Stimulated activated naive CD8-positive, alpha-beta T cell treated with anti-CD3 and anti-CD28 coated beads, Interleukin-15, amount 100 ng/mL, for 72 hours (primary cell): ENCODE results near the gene LDLRAD3.
"Not testable (repeated sequence)": the region's sequence is repeated elsewhere in the genome, so short reads cannot be mapped to it uniquely, and the experiment has no call there.

ENCODE experiments used
- ATAC-seq: fragments of 150-1000 bp; cut with Tn5 transposase; 2 replicates; pipeline ENCODE4 v1.10.0; 2021; ENCODE audit warnings: mild to moderate bottlenecking, moderate library complexity
- DNase-seq, 2 donors: peaks; one replicate each; pipeline ENCODE4 v3.0.0; 2021 to 2022
- H3K27ac Mint-ChIP-seq, 2 donors: one replicate each; pipeline ENCODE4 v1.8.0; 2022; ENCODE audit warnings: mild to moderate bottlenecking in 2 of 2, mixed read lengths in 2 of 2, moderate library complexity in 2 of 2
- H3K27me3 Mint-ChIP-seq: one replicate; pipeline ENCODE4 v1.8.0; 2022; ENCODE audit warnings: mixed read lengths
- H3K4me1 Mint-ChIP-seq: one replicate; pipeline ENCODE4 v1.8.0; 2022; ENCODE audit warnings: mild to moderate bottlenecking, mixed read lengths
- H3K4me3 Mint-ChIP-seq, 2 donors: one replicate each; pipeline ENCODE4 v1.8.0; 2022; ENCODE audit warnings: mild to moderate bottlenecking in 2 of 2, mixed read lengths in 2 of 2, moderate library complexity in 1 of 2
- H3K9me3 Mint-ChIP-seq, 2 donors: one replicate each; pipeline ENCODE4 v1.8.0; 2022; ENCODE audit warnings: mixed read lengths in 2 of 2

Gene LDLRAD3

GRCh38 chr11:36011574-36011973 lies 67.7 kb downstream of the LDLRAD3 start:
- peaks cover 26% of the 10 kb centered on the region for H3K27me3 Mint-ChIP-seq
- H3K27ac Mint-ChIP-seq, result no peak overlapping the region
- H3K9me3 Mint-ChIP-seq, result no peaks in the 10 kb centered on the region
- H3K4me1 Mint-ChIP-seq, result no peaks in the 10 kb centered on the region
- DNase-seq, result no peak
- ATAC-seq, result no peak
- H3K4me3 Mint-ChIP-seq, result no peak overlapping the region

DNA sequence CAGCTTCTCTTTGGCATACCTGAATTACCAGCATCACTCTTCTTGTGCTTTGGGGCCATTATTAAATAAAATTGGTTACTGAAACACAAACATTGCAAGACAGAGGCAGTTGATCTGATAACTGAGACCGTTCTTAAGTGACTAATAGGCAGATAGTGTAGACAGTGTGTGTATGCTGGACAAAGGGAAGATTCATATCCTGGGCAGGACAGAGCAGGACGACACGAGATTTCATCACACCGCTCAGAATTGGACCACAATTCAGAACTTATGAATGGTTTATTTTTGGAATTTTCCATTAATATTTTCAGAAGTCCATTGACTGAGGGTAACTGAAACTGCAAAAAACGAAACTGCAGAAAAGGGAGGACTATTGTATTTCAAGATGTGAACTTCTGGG lies 68.6 kb downstream of the LDLRAD3 start:
- DNase-seq, result no peak
- Mint-ChIP-seq H3K4me3 (no peak overlapping the region), H3K9me3 (no peaks in the 10 kb centered on the region), H3K4me1 (no peaks in the 10 kb centered on the region), H3K27ac (no peak overlapping the region), H3K27me3 (peaks cover 26% of the 10 kb centered on the region)
- no peak for ATAC-seq

DNA sequence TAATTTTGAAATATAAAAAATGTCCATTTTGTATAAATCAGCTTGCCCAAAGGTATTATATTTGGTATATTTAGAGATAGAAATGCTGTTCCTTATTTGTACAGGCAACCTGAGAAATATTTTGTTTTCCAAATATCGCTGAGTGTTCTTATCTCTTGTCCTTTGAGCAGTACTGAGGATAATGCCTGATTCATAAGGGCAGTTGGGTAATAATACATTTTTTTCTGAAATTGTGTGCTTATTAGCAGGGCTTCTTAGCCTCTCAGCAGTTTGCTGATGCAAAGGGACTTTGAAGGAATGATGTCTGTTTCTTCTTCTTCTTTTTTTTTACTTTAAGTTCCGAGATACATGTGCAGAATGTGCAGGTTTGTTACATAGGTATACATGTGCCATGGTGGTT lies 69.1 kb downstream of the LDLRAD3 start:
- DNase-seq (no peak), ATAC-seq (no peak)
- no peak overlapping the region for H3K27ac Mint-ChIP-seq
- no peak overlapping the region for H3K4me3 Mint-ChIP-seq
- H3K4me1 Mint-ChIP-seq, result no peaks in the 10 kb centered on the region
- H3K9me3 Mint-ChIP-seq, result no peaks in the 10 kb centered on the region
- peaks cover 26% of the 10 kb centered on the region for H3K27me3 Mint-ChIP-seq

DNA sequence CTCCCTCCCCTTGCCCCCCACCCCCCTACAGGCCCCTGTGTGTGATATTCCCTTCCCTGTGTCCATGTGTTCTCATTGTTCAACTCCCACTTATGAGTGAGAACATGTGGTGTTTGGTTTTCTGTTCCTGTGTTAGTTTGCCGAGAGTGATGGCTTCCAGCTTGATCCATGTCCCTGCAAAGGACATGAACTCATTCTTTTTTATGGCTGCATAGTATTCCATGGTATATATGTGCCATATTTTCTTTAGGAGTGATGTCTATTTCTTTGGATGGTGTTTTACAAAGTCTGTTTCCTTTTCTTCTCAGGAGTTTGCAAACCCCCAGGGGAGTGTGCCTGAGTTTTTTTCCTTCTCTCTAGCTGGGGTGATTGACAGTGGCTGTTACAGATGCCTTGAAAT lies 69.6 kb downstream of the LDLRAD3 start:
- H3K27me3 Mint-ChIP-seq, result peaks cover 30% of the 10 kb centered on the region
- H3K4me1 Mint-ChIP-seq, H3K9me3 Mint-ChIP-seq, H3K27ac Mint-ChIP-seq, ATAC-seq, DNase-seq, H3K4me3 Mint-ChIP-seq: not testable (repeated sequence)

DNA sequence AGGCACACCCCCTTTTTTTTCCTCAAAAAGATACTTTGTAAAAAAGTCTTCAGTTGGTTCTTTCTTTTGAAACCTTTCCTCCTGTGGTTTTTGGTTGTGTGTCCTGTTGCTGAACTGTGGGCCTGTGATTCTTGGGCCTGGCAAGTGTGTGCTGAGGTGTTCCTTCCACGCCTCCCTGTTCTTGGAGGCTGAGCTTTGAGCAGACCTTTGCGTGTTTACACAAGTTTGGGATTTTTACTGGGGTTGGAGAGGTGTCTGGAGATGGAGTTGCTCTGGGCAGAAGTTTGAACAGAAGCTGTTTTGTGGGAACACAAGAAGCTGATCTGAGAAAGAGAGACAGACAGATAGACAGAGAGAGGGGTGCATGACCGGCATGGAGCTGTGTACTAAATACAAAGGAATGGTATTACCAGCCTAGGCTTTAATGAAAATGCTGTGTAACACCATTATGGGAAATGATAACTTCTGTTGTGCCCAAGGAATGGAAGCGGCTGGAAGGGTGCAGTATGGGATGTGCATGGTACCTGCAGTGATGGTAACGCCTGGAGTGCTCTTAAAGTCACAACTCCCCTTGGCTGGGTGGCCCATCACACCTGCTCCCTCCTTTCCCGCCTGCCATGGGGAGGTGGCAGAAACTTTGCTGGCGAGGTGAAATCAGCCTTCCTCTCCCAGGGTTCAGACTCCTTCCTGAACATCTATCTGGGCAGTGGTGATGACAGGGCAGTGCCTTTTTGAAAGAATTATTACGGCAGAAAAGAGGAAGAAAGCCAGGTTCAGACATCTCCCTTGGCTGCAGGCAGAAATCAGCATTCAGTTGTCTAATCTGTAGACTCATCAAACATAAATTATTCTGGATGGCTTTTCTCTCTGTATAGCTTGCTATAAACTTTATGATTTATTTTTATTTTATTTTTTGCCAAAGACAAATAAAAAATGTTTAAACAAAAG lies 70.4 kb downstream of the LDLRAD3 start:
- Mint-ChIP-seq H3K4me3 (no peak overlapping the region), H3K27ac (no peak overlapping the region), H3K4me1 (no peaks in the 10 kb centered on the region), H3K27me3 (peaks cover 38% of the 10 kb centered on the region), H3K9me3 (no peaks in the 10 kb centered on the region)
- DNase-seq (no peak), ATAC-seq (no peak)

GRCh38 chr11:36014898-36015665 lies 71.2 kb downstream of the LDLRAD3 start:
- no peak overlapping the region for H3K4me3 Mint-ChIP-seq
- DNase-seq (no peak), ATAC-seq (no peak)
- H3K27ac Mint-ChIP-seq, result no peak overlapping the region
- H3K4me1 Mint-ChIP-seq, result no peaks in the 10 kb centered on the region
- no peaks in the 10 kb centered on the region for H3K9me3 Mint-ChIP-seq
- peaks cover 44% of the 10 kb centered on the region for H3K27me3 Mint-ChIP-seq

- Mint-ChIP-seq H3K4me3 (no peak overlapping the region), H3K9me3 (no peaks in the 10 kb centered on the region), H3K27ac (peak overlapping the region; percentile 28 to 52), H3K27me3 (peaks cover 51% of the 10 kb centered on the region), H3K4me1 (no peaks in the 10 kb centered on the region)
- DNase-seq, result no peak
- ATAC-seq, result no peak
Observed at GRCh38 chr11:36015799-36016198, 71.9 kb downstream of the LDLRAD3 start.

DNA sequence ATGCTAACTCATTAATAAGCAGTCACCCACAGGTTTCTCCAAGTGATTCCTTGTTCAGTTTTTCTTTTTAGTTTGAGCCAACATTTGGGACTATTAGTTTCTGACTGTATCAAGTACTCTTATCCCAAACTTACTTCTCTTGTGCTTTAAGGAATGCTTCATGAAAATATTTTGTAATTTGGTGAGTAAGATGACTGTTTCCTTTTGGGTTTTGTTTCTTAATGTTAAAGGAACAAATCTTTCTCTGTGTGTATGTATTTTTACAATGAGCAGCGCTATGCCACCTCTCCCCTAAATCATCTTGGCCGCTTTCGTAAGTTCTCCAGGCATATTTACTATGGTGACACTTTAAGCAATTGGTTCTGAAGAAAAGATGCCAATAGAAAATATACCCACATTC lies 72.4 kb downstream of the LDLRAD3 start:
- no peaks in the 10 kb centered on the region for H3K9me3 Mint-ChIP-seq
- DNase-seq (no peak), ATAC-seq (no peak)
- H3K4me1 Mint-ChIP-seq, result no peaks in the 10 kb centered on the region
- H3K4me3 Mint-ChIP-seq, result no peak overlapping the region
- H3K27ac Mint-ChIP-seq, result no peak overlapping the region
- peaks cover 53% of the 10 kb centered on the region for H3K27me3 Mint-ChIP-seq

DNA sequence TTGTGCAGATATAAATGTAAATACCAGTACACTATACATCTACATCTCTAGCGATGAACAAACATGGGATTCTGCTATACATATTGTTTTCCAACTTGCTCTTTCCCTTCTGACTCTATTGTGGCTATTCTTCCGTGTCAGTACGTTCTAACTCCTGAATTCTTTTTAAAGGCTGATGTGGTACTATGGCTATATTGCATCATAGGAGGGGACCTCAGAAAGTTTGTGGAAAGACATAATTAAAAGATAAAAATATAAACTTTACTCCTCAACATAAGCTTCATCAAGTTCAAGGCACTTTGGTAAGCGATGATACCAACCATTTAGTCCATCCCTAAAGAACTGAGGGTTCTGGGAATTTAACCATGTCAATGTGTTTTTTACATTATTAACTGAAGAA lies 72.8 kb downstream of the LDLRAD3 start:
- H3K27ac Mint-ChIP-seq, result peak overlapping the region in 1 of 2 donors; percentile 3
- no peaks in the 10 kb centered on the region for H3K4me1 Mint-ChIP-seq
- no peaks in the 10 kb centered on the region for H3K9me3 Mint-ChIP-seq
- H3K27me3 Mint-ChIP-seq, result peaks cover 53% of the 10 kb centered on the region
- ATAC-seq, result no peak
- H3K4me3 Mint-ChIP-seq, result no peak overlapping the region
- no peak for DNase-seq

DNA sequence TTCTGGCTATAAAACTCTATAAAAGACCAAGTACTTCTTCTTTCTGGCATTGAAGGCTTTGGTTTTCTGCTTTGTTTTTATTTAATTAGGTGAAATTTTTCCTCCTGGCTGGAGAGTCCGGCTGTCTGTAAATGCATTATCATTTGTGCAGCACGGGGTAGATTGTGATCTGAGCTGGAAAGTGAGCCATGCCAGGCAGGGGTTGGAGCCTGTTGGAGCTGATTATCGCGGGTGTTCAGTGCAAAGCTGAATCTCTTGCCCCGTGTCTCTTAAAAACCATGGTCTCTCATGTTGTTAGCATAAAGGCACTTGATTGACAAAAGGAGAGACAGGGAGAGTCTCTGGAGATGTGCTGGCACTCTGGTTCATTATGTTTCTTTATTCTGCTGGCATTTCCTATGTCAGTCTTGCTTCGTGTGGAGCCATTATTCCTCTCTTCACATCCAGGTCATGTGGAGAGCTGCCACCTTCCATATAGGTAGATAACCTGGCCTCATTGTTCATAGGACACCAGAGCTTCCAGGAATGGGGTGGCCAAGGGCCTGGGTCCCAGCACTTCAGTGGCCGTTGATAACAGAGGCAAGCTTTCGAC lies 75.2 kb downstream of the LDLRAD3 start:
- H3K4me3 Mint-ChIP-seq, result no peak overlapping the region
- H3K27me3 Mint-ChIP-seq, result peaks cover 34% of the 10 kb centered on the region
- no peaks in the 10 kb centered on the region for H3K9me3 Mint-ChIP-seq
- H3K27ac Mint-ChIP-seq, result no peak overlapping the region
- no peak for DNase-seq
- ATAC-seq, result no peak
- H3K4me1 Mint-ChIP-seq, result no peaks in the 10 kb centered on the region

GRCh38 chr11:36019722-36020121 lies 75.9 kb downstream of the LDLRAD3 start:
- Mint-ChIP-seq H3K4me3 (no peak overlapping the region), H3K9me3 (no peaks in the 10 kb centered on the region), H3K4me1 (no peaks in the 10 kb centered on the region), H3K27me3 (peaks cover 28% of the 10 kb centered on the region), H3K27ac (no peak overlapping the region)
- DNase-seq, result no peak
- no peak for ATAC-seq

DNA sequence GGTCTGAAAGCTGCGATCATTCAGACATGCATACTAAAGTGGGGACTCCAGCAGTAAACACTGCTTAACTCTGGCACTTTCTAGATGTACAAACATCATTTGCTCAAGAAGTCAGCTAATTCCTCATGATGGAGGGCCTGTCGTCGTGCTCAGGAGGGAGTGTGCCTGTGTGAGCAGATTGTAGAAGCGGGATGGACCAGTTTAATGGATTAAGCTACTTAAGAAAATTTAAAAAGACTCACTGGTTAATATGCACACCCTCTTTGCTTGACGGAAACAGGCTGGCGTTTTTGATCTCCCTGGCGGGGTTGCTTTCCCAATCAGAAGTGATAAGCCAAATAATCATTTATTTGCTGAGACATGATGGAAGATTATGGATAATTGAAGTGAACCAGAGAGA lies 79.0 kb downstream of the LDLRAD3 start:
- H3K9me3 Mint-ChIP-seq, result no peaks in the 10 kb centered on the region
- no peaks in the 10 kb centered on the region for H3K4me1 Mint-ChIP-seq
- DNase-seq (no peak), ATAC-seq (no peak)
- peaks cover 27% of the 10 kb centered on the region for H3K27me3 Mint-ChIP-seq
- H3K4me3 Mint-ChIP-seq, result no peak overlapping the region
- H3K27ac Mint-ChIP-seq, result no peak overlapping the region

DNA sequence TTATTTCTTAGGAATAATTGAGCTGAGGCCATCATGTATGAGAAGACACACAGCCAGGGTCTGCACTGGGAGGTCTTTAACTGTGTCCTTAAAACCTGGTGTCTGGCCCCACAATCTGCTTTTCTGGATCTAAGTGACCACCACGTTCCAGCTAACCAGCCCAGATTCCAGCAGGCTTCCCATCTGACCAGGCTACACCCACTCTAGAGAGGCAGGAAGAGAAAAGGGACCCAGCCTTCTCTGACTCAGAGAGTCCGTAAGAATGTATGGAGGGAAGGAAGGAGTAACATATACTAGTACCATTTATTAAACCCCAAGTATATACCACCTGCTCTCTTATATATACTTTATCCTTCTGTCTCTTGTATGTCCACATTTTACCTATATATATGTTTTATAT lies 80.1 kb downstream of the LDLRAD3 start:
- peaks cover 18% of the 10 kb centered on the region for H3K27me3 Mint-ChIP-seq
- H3K4me3 Mint-ChIP-seq, result no peak overlapping the region
- H3K27ac Mint-ChIP-seq, result no peak overlapping the region
- H3K9me3 Mint-ChIP-seq, result no peaks in the 10 kb centered on the region
- ATAC-seq (no peak), DNase-seq (no peak)
- no peaks in the 10 kb centered on the region for H3K4me1 Mint-ChIP-seq

- Mint-ChIP-seq H3K4me3 (no peak overlapping the region), H3K27me3 (peaks cover 10% of the 10 kb centered on the region), H3K9me3 (no peaks in the 10 kb centered on the region), H3K4me1 (no peaks in the 10 kb centered on the region), H3K27ac (no peak overlapping the region)
- ATAC-seq, result no peak
- no peak for DNase-seq
Observed at GRCh38 chr11:36024716-36025115, 80.9 kb downstream of the LDLRAD3 start.

DNA sequence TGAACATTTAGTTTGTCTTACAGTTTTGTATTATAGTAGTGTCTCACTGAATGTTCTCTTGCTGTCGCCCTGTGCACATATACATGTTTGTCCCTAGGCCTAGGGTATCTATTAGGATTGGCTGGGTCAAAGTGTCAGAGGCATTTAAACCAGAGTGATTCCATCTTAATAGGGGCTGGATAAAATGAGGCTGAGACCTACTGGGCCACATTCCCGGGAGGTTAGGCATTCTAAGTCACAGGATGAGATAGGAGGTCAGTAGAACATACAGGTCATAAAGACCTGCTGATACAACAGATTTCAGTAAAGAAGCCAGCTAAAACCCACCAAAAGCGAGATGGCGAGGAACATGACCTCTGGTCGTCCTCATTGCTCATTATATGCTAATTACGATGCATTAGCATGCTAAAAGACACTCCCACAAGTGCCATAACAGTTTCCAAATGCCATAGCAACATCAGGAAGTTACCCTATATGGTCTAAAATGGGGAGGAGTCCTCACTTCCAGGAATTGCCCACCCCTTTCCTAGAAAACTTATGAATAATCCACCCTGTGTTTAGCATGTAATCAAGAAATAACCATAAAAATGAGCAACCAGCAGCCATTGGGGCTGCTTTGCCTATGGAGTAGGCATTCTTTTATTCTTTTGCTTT lies 82.6 kb downstream of the LDLRAD3 start:
- H3K4me1 Mint-ChIP-seq, result no peaks in the 10 kb centered on the region
- DNase-seq (no peak), ATAC-seq (no peak)
- no peak overlapping the region for H3K27ac Mint-ChIP-seq
- H3K4me3 Mint-ChIP-seq, result no peak overlapping the region
- H3K9me3 Mint-ChIP-seq, result no peaks in the 10 kb centered on the region
- H3K27me3 Mint-ChIP-seq, result no peaks in the 10 kb centered on the region
